ENCODE results near the gene POLDIP2. TPM values are rescaled to one million over a fixed set of nuclear protein-coding genes. Genes with fewer than 3 reads are reported as not detected.

The POLDIP2 gene
- total RNA-seq, 2 donors from 2014 or later, result 54.9 to 68.2 TPM

GRCh38 chr17:28350271-28350670, 7.1 kb downstream of the POLDIP2 start:
- Histone ChIP-seq H3K27ac (no peak overlapping the region), H3K9me3 (no peaks in the 10 kb centered on the region), H3K4me1 (ENCODE audit: control insufficient read depth in 1 of 2, low read depth in 2 of 2) (peaks cover 32 to 38% of the 10 kb centered on the region in 2 donors), H3K4me3 (no peak overlapping the region), H3K36me3 (peaks cover 61% of the 10 kb centered on the region), H3K27me3 (replicated peaks; ENCODE audit: insufficient read depth) (no peaks in the 10 kb centered on the region)
- no peak for DNase-seq (ENCODE audit: low spot score)
- TF ChIP-seq CTCF (IDR thresholded peaks at IDR 0.05), result no peak
- ATAC-seq (ENCODE audit: insufficient number of reproducible peaks, low FRiP score, low read depth), result no peak

DNA sequence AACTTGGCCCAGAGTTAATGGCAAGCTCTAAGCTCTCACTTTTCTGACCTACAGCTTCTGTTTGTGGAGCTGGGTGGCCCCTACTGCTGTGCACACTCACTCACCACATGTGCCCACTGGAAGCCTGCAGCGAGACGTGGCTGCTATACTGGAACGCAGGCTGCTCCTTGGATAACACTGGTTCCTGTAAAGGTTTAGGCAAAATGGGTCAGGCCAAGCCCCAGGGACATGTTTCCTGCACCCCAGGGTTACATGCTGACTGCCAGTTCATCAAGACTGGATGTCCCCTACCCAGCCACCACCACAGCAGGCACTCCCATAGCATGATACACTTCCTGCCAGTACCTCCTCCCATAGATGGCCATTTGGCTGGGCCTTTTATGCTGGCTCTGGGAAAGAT, 8.3 kb downstream of the POLDIP2 start:
- TF ChIP-seq CTCF (IDR thresholded peaks at IDR 0.05), result no peak
- H3K9me3 ChIP-seq, result no peaks in the 10 kb centered on the region
- ATAC-seq (ENCODE audit: insufficient number of reproducible peaks, low FRiP score, low read depth) (no peak), DNase-seq (ENCODE audit: low spot score) (no peak)
- peak overlapping the region in 1 of 2 donors; percentile 73 for H3K27ac ChIP-seq
- no peak overlapping the region for H3K4me3 ChIP-seq
- no peaks in the 10 kb centered on the region for H3K27me3 ChIP-seq (replicated peaks; ENCODE audit: insufficient read depth)
- H3K4me1 ChIP-seq (ENCODE audit: control insufficient read depth in 1 of 2, low read depth in 2 of 2), result peaks cover 39 to 47% of the 10 kb centered on the region in 2 donors
- peaks cover 55% of the 10 kb centered on the region for H3K36me3 ChIP-seq

DNA sequence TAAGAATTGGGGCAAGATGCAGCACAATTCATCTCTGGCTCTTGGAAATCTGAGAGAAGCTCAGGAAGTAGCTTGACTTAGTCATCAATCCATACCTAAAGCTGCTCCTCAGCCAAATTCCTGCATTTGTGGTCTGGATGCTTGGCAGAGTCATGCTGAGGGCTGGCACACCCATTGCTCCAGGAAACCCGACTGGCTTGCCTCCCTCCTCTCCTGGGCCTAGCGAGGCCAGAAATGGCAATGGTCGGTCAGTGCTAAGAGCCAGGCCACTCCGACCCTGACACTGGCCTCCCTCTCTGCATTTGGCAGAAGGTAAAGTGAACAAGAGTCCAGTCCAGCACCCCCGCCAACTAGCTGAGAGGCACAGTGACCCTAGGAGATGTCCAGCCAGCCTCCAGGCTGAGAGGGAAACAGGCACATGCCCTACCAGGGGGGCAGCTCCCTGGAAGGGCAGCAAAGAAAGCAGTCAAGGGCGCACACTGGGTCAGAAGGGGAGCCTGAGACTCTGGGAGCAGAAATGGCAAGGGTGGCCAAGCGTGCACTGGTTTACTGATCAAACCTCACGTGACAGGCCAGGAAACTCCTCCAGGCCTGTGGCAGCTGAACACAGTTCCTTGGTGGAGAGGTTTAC, 10.0 kb downstream of the POLDIP2 start:
- Histone ChIP-seq H3K27ac (peak overlapping the region; percentile 73 to 84), H3K4me3 (no peak overlapping the region), H3K4me1 (ENCODE audit: control insufficient read depth in 1 of 2, low read depth in 2 of 2) (peaks cover 39 to 47% of the 10 kb centered on the region in 2 donors), H3K36me3 (peaks cover 48% of the 10 kb centered on the region), H3K9me3 (no peaks in the 10 kb centered on the region), H3K27me3 (replicated peaks; ENCODE audit: insufficient read depth) (no peaks in the 10 kb centered on the region)
- peak; percentile 15 for ATAC-seq (ENCODE audit: insufficient number of reproducible peaks, low FRiP score, low read depth)
- TF ChIP-seq CTCF (IDR thresholded peaks at IDR 0.05), result no peak
- no peak for DNase-seq (ENCODE audit: low spot score)

GRCh38 chr17:28346746-28347246, 10.5 kb downstream of the POLDIP2 start:
- Histone ChIP-seq H3K36me3 (peaks cover 50% of the 10 kb centered on the region), H3K4me3 (no peak overlapping the region), H3K9me3 (no peaks in the 10 kb centered on the region), H3K27me3 (replicated peaks; ENCODE audit: insufficient read depth) (no peaks in the 10 kb centered on the region), H3K27ac (peak overlapping the region; percentile 73 to 84), H3K4me1 (ENCODE audit: control insufficient read depth in 1 of 2, low read depth in 2 of 2) (peaks cover 39 to 47% of the 10 kb centered on the region in 2 donors)
- DNase-seq (ENCODE audit: low spot score) (no peak), ATAC-seq (ENCODE audit: insufficient number of reproducible peaks, low FRiP score, low read depth) (peak; percentile 40)
- TF ChIP-seq CTCF (IDR thresholded peaks at IDR 0.05), result no peak

GRCh38 chr17:28346199-28346580, 11.1 kb downstream of the POLDIP2 start:
- Histone ChIP-seq H3K27ac (peak overlapping the region; percentile 73 to 84), H3K36me3 (peaks cover 50% of the 10 kb centered on the region), H3K4me3 (no peak overlapping the region), H3K27me3 (replicated peaks; ENCODE audit: insufficient read depth) (no peaks in the 10 kb centered on the region), H3K4me1 (ENCODE audit: control insufficient read depth in 1 of 2, low read depth in 2 of 2) (peaks cover 39 to 47% of the 10 kb centered on the region in 2 donors), H3K9me3 (no peaks in the 10 kb centered on the region)
- TF ChIP-seq CTCF (IDR thresholded peaks at IDR 0.05), result no peak
- DNase-seq (ENCODE audit: low spot score) (no peak), ATAC-seq (ENCODE audit: insufficient number of reproducible peaks, low FRiP score, low read depth) (no peak)
